H9 (cell line): ENCODE data around the gene ZAP70. TPM values are rescaled to one million over a fixed set of nuclear protein-coding genes. Genes with fewer than 3 reads are reported as not detected.

Source experiments
- DNase-seq: peaks from one replicate; pipeline ENCODE4 v3.0.0-alpha.2; 2017
- H2AFZ ChIP-seq: one replicate; pipeline ENCODE4 v1.6.1; 2013; ENCODE audit warnings: mild to moderate bottlenecking, low read length, control low read depth, moderate library complexity
- H2AK5ac ChIP-seq: 2 replicates; pipeline ENCODE4 v1.6.1; 2013; ENCODE audit warnings: low read length, control low read depth, mixed read lengths; ENCODE audit not compliant: insufficient read length
- H2BK120ac ChIP-seq: one replicate; pipeline ENCODE4 v1.6.1; 2013; ENCODE audit warnings: low read depth, mild to moderate bottlenecking, low read length, control low read depth, inconsistent platforms; ENCODE audit not compliant: poor library complexity, severe bottlenecking
- H2BK12ac ChIP-seq: 2 replicates; pipeline ENCODE4 v1.6.1; 2013; ENCODE audit warnings: low read length, control low read depth, mixed read lengths, low read depth; ENCODE audit not compliant: insufficient read length
- H2BK15ac ChIP-seq: 2 replicates; pipeline ENCODE4 v1.6.1; 2013; ENCODE audit warnings: low read depth, low read length, control low read depth
- H2BK20ac ChIP-seq: one replicate; pipeline ENCODE4 v1.6.1; 2013; ENCODE audit warnings: low read depth, mild to moderate bottlenecking, low read length, control low read depth, inconsistent platforms; ENCODE audit not compliant: poor library complexity, severe bottlenecking
- H2BK5ac ChIP-seq: 2 replicates; pipeline ENCODE4 v1.6.1; 2013; ENCODE audit warnings: low read length, control low read depth, mixed read lengths; ENCODE audit not compliant: insufficient read length
- H3K14ac ChIP-seq: 2 replicates; pipeline ENCODE4 v1.6.1; 2013; ENCODE audit warnings: low read length, control low read depth; ENCODE audit not compliant: insufficient read depth
- H3K18ac ChIP-seq: 2 replicates; pipeline ENCODE4 v1.6.1; 2013; ENCODE audit warnings: low read depth, mild to moderate bottlenecking, mixed read lengths, low read length, control low read depth; ENCODE audit not compliant: insufficient read length
- H3K23ac ChIP-seq: 2 replicates; pipeline ENCODE4 v1.6.1; 2013; ENCODE audit warnings: low read length, control low read depth, mixed read lengths, low read depth; ENCODE audit not compliant: insufficient read length
- H3K23me2 ChIP-seq: 2 replicates; pipeline ENCODE4 v1.6.1; 2013; ENCODE audit warnings: low read depth, mild to moderate bottlenecking, mixed read lengths, low read length, control low read depth; ENCODE audit not compliant: insufficient read length, poor library complexity, severe bottlenecking
- H3K27ac ChIP-seq: 2 replicates; pipeline ENCODE4 v1.5.1; 2013; ENCODE audit warnings: low read length, control low read depth, mixed read lengths, low read depth; ENCODE audit not compliant: insufficient read length
- H3K27me3 ChIP-seq: 2 replicates; pipeline ENCODE4 v1.6.1; 2013; ENCODE audit warnings: low read length, control low read depth, inconsistent platforms; ENCODE audit not compliant: insufficient read depth
- H3K4ac ChIP-seq: 2 replicates; pipeline ENCODE4 v1.6.1; 2013; ENCODE audit warnings: low read depth, mild to moderate bottlenecking, control low read depth, inconsistent platforms, low read length, moderate library complexity
- H3K4me1 ChIP-seq: 2 replicates; pipeline ENCODE4 v1.6.1; 2013; ENCODE audit warnings: low read length, control low read depth, inconsistent platforms; ENCODE audit not compliant: insufficient read depth
- H3K4me2 ChIP-seq: 2 replicates; pipeline ENCODE4 v1.6.1; 2013; ENCODE audit warnings: low read length, control low read depth, mixed read lengths; ENCODE audit not compliant: insufficient read length, insufficient read depth
- H3K56ac ChIP-seq: 2 replicates; pipeline ENCODE4 v1.6.1; 2013; ENCODE audit warnings: low read depth, mild to moderate bottlenecking, mixed read lengths, low read length, control low read depth; ENCODE audit not compliant: insufficient read length
- H3K79me1 ChIP-seq: 2 replicates; pipeline ENCODE4 v1.6.1; 2013; ENCODE audit warnings: low read depth, mild to moderate bottlenecking, moderate library complexity, low read length, control low read depth, inconsistent platforms; ENCODE audit not compliant: insufficient read depth, poor library complexity, severe bottlenecking
- H3K79me2 ChIP-seq: 2 replicates; pipeline ENCODE4 v1.6.1; 2013; ENCODE audit warnings: low read length, control low read depth, inconsistent platforms; ENCODE audit not compliant: insufficient read depth
- H3K9ac ChIP-seq: 2 replicates; pipeline ENCODE4 v1.6.1; 2013; ENCODE audit warnings: low read length, control low read depth, mixed read lengths; ENCODE audit not compliant: insufficient read length; ENCODE audit errors: extremely low read depth
- H3K9me3 ChIP-seq: one replicate; pipeline ENCODE4 v1.6.1; 2013; ENCODE audit warnings: low read depth, low read length, inconsistent platforms; ENCODE audit not compliant: control insufficient read depth
- H3T11ph ChIP-seq: one replicate; pipeline ENCODE4 v1.6.1; 2013; ENCODE audit warnings: mild to moderate bottlenecking, low read length, control low read depth, inconsistent platforms
- H4K20me1 ChIP-seq: one replicate; pipeline ENCODE4 v1.6.1; 2013; ENCODE audit not compliant: control insufficient read depth, insufficient read length, insufficient read depth
- H4K5ac ChIP-seq: 2 replicates; pipeline ENCODE4 v1.6.1; 2013; ENCODE audit warnings: low read depth, mild to moderate bottlenecking, mixed read lengths, low read length, control low read depth; ENCODE audit not compliant: insufficient read length
- H4K8ac ChIP-seq: replicated peaks from 2 replicates; pipeline ENCODE4 v1.6.1; 2013; ENCODE audit warnings: low read length, control low read depth, mixed read lengths, low read depth; ENCODE audit not compliant: insufficient read length
- H4K91ac ChIP-seq: 2 replicates; pipeline ENCODE4 v1.6.1; 2013; ENCODE audit warnings: low read depth, mild to moderate bottlenecking, moderate library complexity, mixed read lengths, low read length, control low read depth; ENCODE audit not compliant: insufficient read length
- H3K27ac Mint-ChIP-seq, 3 experiments: 2 replicates in 2 of 3; 3 replicates in 1 of 3; pipeline ENCODE4 v1.8.0; 2020 to 2021; ENCODE audit warnings: mixed read lengths in 3 of 3, mild to moderate bottlenecking in 1 of 3, moderate library complexity in 1 of 3
- H3K27me3 Mint-ChIP-seq: 2 replicates; pipeline ENCODE4 v1.8.0; 2021; ENCODE audit warnings: low read depth, mild to moderate bottlenecking, moderate library complexity, mixed read lengths
- H3K36me3 Mint-ChIP-seq, 3 experiments: 2 replicates in 2 of 3; 3 replicates in 1 of 3; pipeline ENCODE4 v1.8.0; 2020 to 2021; ENCODE audit warnings: low read depth in 3 of 3, mixed read lengths in 3 of 3; ENCODE audit not compliant: insufficient read depth in 1 of 3
- H3K4me1 Mint-ChIP-seq, 2 experiments: 2 replicates each; pipeline ENCODE4 v1.8.0; 2020; ENCODE audit warnings: mixed read lengths in 2 of 2
- H3K4me3 Mint-ChIP-seq, 2 experiments: 2 replicates in 1 of 2; 3 replicates in 1 of 2; pipeline ENCODE4 v1.8.0; 2020 to 2021; ENCODE audit warnings: mild to moderate bottlenecking in 2 of 2, mixed read lengths in 2 of 2, moderate library complexity in 1 of 2
- H3K9me3 Mint-ChIP-seq, 2 experiments: 2 replicates in 1 of 2; 3 replicates in 1 of 2; pipeline ENCODE4 v1.8.0; 2020; ENCODE audit warnings: mild to moderate bottlenecking in 2 of 2, mixed read lengths in 2 of 2, moderate library complexity in 1 of 2
- WGBS: extraction: QIAGEN DNeasy Blood & Tissue Kit; methylation state at CpG from one replicate; pipeline ENCODE4 v1.1.7; 2013; ENCODE audit warnings: missing lambda C conversion rate, low lambda C conversion rate, mixed read lengths; ENCODE audit not compliant: insufficient read length; ENCODE audit errors: extremely low coverage; 5-methylcytosine and 5-hydroxymethylcytosine counted together
- total RNA-seq: library from RNA; stranded (reverse); gene quantifications from 2 replicates; pipeline ENCODE4 v1.2.1, GENCODE V29; 2021
- TF ChIP-seq, protein P1 (sequence below): fragments of 200-600 bp; sonication (generic); conservative IDR thresholded peaks from 3 replicates; pipeline ENCODE4 v1.8.0; 2021; ENCODE audit warnings: antibody characterized with exemption, mild to moderate bottlenecking

The ZAP70 gene
- total RNA-seq, 1 experiment from 2014 or later, result 0.24 TPM

DNA sequence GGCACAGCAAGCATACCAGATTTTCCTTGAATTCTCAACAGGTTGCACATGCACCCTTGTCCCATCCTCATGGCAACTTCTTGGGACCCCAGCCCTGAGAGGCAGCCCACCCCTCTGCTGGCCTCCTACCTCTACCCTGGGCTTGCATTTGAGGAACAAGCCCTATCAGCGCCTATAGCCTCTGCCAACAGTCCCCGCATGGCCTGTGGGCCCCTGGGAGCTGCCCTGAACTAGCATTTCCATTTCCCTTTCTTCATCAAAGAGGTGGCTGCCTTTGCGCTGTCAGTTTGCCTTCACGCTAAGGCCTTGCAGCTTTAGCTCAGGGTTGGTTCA is 5.4 kb upstream of the ZAP70 start:
- Histone ChIP-seq H2BK12ac (no peak overlapping the region), H3K4me1 (no peaks in the 10 kb centered on the region), H2AFZ (no peak overlapping the region), H3K56ac (no peak overlapping the region), H4K20me1 (no peaks in the 10 kb centered on the region), H3K27me3 (no peaks in the 10 kb centered on the region), H3K18ac (no peak overlapping the region), H3K9ac (no peak overlapping the region), H4K5ac (no peak overlapping the region), H4K8ac (no peak overlapping the region), H3K4ac (no peak overlapping the region), H2BK15ac (no peak overlapping the region), H3K9me3 (no peaks in the 10 kb centered on the region), H3K23ac (no peak overlapping the region), H3K79me2 (no peaks in the 10 kb centered on the region), H2AK5ac (no peak overlapping the region), H3K27ac (no peak overlapping the region), H3T11ph (no peak overlapping the region), H2BK20ac (no peak overlapping the region), H3K14ac (no peak overlapping the region), H3K79me1 (no peaks in the 10 kb centered on the region), H3K4me2 (no peak overlapping the region), H2BK120ac (no peak overlapping the region), H4K91ac (no peak overlapping the region), H3K23me2 (no peaks in the 10 kb centered on the region), H2BK5ac (no peak overlapping the region)
- Mint-ChIP-seq H3K4me3 (no peak overlapping the region), H3K27me3 (peaks cover 2% of the 10 kb centered on the region; the same call in 1 of the 2 replicates), H3K9me3 (peaks cover 0 to 2% of the 10 kb centered on the region in 2 experiments; a peak in 1 of 5 replicates), H3K36me3 (peaks cover 0 to 4% (median 0%) of the 10 kb centered on the region in 3 experiments; a peak in 2 of 7 replicates), H3K27ac (no peak overlapping the region), H3K4me1 (peaks cover 2 to 4% of the 10 kb centered on the region in 2 experiments)
- TF ChIP-seq, protein P1, sequence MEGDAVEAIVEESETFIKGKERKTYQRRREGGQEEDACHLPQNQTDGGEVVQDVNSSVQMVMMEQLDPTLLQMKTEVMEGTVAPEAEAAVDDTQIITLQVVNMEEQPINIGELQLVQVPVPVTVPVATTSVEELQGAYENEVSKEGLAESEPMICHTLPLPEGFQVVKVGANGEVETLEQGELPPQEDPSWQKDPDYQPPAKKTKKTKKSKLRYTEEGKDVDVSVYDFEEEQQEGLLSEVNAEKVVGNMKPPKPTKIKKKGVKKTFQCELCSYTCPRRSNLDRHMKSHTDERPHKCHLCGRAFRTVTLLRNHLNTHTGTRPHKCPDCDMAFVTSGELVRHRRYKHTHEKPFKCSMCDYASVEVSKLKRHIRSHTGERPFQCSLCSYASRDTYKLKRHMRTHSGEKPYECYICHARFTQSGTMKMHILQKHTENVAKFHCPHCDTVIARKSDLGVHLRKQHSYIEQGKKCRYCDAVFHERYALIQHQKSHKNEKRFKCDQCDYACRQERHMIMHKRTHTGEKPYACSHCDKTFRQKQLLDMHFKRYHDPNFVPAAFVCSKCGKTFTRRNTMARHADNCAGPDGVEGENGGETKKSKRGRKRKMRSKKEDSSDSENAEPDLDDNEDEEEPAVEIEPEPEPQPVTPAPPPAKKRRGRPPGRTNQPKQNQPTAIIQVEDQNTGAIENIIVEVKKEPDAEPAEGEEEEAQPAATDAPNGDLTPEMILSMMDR, result no peak
- whole genome bisulfite sequencing, result no CpG with 5 or more reads among the region's 4 CpGs
- peak; percentile 25 for DNase-seq
